Measurements from ENCODE around the gene NXPH1. TPM values are rescaled to one million over a fixed set of nuclear protein-coding genes. Genes with fewer than 3 reads are reported as not detected.

NXPH1 gene
- total and polyA plus RNA-seq, 2 experiments from 2014 or later = 0.45 to 3.0 TPM

DNA sequence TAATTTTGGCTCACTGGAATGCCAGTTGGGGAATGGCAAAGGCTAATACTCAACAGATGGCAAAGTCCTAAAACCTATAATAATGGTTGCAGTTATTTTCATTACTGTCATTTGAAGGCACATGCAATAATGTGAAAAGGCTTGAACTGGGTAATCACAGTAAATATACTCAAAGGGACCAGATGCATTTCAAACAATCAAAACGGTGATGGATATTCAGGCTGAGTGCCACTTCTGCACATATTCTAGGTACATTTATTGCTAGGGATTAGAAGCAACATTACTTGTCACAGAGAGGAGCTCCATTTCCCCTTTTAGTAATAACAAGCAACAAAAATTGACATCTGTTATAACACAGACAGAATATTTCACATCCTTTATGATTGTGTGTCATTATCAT, 171.8 kb downstream of the NXPH1 start:
- no peaks in the 10 kb centered on the region for H3K4me1 ChIP-seq (ENCODE audit: insufficient read depth)
- no peaks in the 10 kb centered on the region for H3F3A ChIP-seq (replicated peaks; ENCODE audit: low read depth)
- DNase-seq (ENCODE audit: low spot score) (no peak), ATAC-seq (no peak)
- H3K4me1 Mint-ChIP-seq = peaks cover 6% of the 10 kb centered on the region
- H3K27ac ChIP-seq (ENCODE audit: low read depth) = no peak overlapping the region
- peaks cover 2% of the 10 kb centered on the region; the same call in 1 of the 2 replicates for H3K9me2 ChIP-seq (ENCODE audit: insufficient read depth)
- no peak overlapping the region for H3K4me3 ChIP-seq
- no peaks in the 10 kb centered on the region for H3K36me3 Mint-ChIP-seq (ENCODE audit: low read depth)
- no peak overlapping the region for H3K4me3 Mint-ChIP-seq
- TF ChIP-seq, protein P1, sequence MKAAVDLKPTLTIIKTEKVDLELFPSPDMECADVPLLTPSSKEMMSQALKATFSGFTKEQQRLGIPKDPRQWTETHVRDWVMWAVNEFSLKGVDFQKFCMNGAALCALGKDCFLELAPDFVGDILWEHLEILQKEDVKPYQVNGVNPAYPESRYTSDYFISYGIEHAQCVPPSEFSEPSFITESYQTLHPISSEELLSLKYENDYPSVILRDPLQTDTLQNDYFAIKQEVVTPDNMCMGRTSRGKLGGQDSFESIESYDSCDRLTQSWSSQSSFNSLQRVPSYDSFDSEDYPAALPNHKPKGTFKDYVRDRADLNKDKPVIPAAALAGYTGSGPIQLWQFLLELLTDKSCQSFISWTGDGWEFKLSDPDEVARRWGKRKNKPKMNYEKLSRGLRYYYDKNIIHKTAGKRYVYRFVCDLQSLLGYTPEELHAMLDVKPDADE (IDR thresholded peaks at IDR 0.05) = no peak
- TF ChIP-seq ZNF114 (CRISPR knock-in tag; IDR thresholded peaks at IDR 0.05) (no peak), EZH2phosphoT487 (IDR thresholded peaks at IDR 0.05; ENCODE audit: unreplicated experiment) (no peak), CREB1 (CRISPR knock-in tag; IDR thresholded peaks at IDR 0.05; ENCODE audit: low read depth) (no peak), NANOG (IDR thresholded peaks at IDR 0.05; ENCODE audit: borderline replicate concordance) (no peak), STAT1 (IDR thresholded peaks at IDR 0.05; ENCODE audit: unreplicated experiment) (no peak), JUNB (IDR thresholded peaks at IDR 0.05; ENCODE audit: unreplicated experiment) (no peak), POLR2AphosphoS5 (IDR thresholded peaks at IDR 0.05; ENCODE audit: low read depth) (no peak), ZNF331 (CRISPR knock-in tag; IDR thresholded peaks at IDR 0.05; ENCODE audit: low read depth) (no peak), EZH2 (IDR thresholded peaks at IDR 0.05; ENCODE audit: low read depth, unreplicated experiment) (no peak)
- TF ChIP-seq, protein P2, sequence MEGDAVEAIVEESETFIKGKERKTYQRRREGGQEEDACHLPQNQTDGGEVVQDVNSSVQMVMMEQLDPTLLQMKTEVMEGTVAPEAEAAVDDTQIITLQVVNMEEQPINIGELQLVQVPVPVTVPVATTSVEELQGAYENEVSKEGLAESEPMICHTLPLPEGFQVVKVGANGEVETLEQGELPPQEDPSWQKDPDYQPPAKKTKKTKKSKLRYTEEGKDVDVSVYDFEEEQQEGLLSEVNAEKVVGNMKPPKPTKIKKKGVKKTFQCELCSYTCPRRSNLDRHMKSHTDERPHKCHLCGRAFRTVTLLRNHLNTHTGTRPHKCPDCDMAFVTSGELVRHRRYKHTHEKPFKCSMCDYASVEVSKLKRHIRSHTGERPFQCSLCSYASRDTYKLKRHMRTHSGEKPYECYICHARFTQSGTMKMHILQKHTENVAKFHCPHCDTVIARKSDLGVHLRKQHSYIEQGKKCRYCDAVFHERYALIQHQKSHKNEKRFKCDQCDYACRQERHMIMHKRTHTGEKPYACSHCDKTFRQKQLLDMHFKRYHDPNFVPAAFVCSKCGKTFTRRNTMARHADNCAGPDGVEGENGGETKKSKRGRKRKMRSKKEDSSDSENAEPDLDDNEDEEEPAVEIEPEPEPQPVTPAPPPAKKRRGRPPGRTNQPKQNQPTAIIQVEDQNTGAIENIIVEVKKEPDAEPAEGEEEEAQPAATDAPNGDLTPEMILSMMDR (conservative IDR thresholded peaks at IDR 0.05; ENCODE audit: low read depth in 2 of 2) = no peak
- TF ChIP-seq, protein P3, sequence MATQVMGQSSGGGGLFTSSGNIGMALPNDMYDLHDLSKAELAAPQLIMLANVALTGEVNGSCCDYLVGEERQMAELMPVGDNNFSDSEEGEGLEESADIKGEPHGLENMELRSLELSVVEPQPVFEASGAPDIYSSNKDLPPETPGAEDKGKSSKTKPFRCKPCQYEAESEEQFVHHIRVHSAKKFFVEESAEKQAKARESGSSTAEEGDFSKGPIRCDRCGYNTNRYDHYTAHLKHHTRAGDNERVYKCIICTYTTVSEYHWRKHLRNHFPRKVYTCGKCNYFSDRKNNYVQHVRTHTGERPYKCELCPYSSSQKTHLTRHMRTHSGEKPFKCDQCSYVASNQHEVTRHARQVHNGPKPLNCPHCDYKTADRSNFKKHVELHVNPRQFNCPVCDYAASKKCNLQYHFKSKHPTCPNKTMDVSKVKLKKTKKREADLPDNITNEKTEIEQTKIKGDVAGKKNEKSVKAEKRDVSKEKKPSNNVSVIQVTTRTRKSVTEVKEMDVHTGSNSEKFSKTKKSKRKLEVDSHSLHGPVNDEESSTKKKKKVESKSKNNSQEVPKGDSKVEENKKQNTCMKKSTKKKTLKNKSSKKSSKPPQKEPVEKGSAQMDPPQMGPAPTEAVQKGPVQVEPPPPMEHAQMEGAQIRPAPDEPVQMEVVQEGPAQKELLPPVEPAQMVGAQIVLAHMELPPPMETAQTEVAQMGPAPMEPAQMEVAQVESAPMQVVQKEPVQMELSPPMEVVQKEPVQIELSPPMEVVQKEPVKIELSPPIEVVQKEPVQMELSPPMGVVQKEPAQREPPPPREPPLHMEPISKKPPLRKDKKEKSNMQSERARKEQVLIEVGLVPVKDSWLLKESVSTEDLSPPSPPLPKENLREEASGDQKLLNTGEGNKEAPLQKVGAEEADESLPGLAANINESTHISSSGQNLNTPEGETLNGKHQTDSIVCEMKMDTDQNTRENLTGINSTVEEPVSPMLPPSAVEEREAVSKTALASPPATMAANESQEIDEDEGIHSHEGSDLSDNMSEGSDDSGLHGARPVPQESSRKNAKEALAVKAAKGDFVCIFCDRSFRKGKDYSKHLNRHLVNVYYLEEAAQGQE (IDR thresholded peaks at IDR 0.05; ENCODE audit: unreplicated experiment) = no peak
- TF ChIP-seq, protein P4, sequence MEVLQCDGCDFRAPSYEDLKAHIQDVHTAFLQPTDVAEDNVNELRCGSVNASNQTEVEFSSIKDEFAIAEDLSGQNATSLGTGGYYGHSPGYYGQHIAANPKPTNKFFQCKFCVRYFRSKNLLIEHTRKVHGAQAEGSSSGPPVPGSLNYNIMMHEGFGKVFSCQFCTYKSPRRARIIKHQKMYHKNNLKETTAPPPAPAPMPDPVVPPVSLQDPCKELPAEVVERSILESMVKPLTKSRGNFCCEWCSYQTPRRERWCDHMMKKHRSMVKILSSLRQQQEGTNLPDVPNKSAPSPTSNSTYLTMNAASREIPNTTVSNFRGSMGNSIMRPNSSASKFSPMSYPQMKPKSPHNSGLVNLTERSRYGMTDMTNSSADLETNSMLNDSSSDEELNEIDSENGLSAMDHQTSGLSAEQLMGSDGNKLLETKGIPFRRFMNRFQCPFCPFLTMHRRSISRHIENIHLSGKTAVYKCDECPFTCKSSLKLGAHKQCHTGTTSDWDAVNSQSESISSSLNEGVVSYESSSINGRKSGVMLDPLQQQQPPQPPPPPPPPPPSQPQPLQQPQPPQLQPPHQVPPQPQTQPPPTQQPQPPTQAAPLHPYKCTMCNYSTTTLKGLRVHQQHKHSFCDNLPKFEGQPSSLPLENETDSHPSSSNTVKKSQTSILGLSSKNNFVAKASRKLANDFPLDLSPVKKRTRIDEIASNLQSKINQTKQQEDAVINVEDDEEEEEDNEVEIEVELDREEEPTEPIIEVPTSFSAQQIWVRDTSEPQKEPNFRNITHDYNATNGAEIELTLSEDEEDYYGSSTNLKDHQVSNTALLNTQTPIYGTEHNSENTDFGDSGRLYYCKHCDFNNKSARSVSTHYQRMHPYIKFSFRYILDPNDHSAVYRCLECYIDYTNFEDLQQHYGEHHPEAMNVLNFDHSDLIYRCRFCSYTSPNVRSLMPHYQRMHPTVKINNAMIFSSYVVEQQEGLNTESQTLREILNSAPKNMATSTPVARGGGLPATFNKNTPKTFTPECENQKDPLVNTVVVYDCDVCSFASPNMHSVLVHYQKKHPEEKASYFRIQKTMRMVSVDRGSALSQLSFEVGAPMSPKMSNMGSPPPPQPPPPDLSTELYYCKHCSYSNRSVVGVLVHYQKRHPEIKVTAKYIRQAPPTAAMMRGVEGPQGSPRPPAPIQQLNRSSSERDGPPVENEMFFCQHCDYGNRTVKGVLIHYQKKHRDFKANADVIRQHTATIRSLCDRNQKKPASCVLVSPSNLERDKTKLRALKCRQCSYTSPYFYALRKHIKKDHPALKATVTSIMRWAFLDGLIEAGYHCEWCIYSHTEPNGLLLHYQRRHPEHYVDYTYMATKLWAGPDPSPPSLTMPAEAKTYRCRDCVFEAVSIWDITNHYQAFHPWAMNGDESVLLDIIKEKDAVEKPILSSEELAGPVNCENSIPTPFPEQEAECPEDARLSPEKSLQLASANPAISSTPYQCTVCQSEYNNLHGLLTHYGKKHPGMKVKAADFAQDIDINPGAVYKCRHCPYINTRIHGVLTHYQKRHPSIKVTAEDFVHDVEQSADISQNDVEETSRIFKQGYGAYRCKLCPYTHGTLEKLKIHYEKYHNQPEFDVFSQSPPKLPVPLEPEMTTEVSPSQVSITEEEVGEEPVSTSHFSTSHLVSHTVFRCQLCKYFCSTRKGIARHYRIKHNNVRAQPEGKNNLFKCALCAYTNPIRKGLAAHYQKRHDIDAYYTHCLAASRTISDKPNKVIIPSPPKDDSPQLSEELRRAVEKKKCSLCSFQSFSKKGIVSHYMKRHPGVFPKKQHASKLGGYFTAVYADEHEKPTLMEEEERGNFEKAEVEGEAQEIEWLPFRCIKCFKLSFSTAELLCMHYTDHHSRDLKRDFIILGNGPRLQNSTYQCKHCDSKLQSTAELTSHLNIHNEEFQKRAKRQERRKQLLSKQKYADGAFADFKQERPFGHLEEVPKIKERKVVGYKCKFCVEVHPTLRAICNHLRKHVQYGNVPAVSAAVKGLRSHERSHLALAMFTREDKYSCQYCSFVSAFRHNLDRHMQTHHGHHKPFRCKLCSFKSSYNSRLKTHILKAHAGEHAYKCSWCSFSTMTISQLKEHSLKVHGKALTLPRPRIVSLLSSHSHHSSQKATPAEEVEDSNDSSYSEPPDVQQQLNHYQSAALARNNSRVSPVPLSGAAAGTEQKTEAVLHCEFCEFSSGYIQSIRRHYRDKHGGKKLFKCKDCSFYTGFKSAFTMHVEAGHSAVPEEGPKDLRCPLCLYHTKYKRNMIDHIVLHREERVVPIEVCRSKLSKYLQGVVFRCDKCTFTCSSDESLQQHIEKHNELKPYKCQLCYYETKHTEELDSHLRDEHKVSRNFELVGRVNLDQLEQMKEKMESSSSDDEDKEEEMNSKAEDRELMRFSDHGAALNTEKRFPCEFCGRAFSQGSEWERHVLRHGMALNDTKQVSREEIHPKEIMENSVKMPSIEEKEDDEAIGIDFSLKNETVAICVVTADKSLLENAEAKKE (CRISPR knock-in tag; IDR thresholded peaks at IDR 0.05) = no peak
- no peaks in the 10 kb centered on the region; the same call in 2 of the 3 replicates for H3K9me3 Mint-ChIP-seq
- no peaks in the 10 kb centered on the region for H3K36me3 ChIP-seq (ENCODE audit: insufficient read depth)
- no peak overlapping the region for H2AFZ ChIP-seq
- no peaks in the 10 kb centered on the region for H4K20me1 ChIP-seq (replicated peaks; ENCODE audit: insufficient read depth)
- H3K4me2 ChIP-seq = no peak overlapping the region
- no peaks in the 10 kb centered on the region for H3K79me2 ChIP-seq (replicated peaks; ENCODE audit: insufficient read depth)
- H3K27me3 ChIP-seq (ENCODE audit: insufficient read depth) = no peaks in the 10 kb centered on the region
- no peak overlapping the region for H3K27ac Mint-ChIP-seq
- H3K27me3 Mint-ChIP-seq (ENCODE audit: insufficient read depth, low read depth, poor library complexity) = no peaks in the 10 kb centered on the region
